ENCODE results near the gene LTBP2.

LTBP2 gene

DNA sequence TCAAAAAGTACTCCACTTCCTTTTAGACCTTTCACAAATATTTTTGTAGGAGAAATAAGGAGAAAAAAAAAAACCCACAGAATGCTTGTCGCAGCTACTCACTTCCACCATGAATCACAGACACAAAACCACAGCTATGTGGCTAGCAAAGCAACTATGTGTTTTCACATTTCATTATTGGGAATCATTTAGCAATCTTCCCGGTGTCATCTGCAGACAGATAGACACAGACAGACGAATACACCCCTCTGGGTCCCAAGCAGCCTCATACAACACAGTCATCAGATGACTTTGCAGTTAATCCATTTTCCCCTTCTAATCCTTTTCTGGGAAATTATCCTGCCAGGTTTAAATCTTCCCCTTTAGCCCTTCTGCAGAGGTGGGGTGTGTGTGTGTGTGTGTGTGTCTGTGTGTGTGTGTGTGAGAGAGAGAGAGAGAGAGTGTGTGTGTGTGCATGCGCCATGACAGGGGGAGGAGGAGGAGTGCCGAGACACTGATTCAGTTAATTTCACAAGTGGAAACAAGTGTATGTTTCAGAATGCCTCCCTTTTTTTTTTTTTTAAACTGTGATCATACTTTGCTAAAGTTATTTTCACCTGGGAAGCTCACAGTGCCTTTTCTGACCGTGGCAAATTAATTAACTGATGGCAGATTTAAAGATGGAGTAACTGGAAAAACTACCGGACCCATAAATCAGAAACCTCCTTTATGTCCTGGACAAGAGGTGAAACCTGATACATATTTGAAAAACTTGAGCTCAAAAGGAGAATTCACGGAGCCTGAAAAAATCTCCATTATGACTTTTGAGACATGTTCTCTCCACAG, 39.9 kb downstream of the LTBP2 start:
- peak; percentile 100 for DNase-seq (ENCODE audit: low read depth)
- TF ChIP-seq, protein P1, sequence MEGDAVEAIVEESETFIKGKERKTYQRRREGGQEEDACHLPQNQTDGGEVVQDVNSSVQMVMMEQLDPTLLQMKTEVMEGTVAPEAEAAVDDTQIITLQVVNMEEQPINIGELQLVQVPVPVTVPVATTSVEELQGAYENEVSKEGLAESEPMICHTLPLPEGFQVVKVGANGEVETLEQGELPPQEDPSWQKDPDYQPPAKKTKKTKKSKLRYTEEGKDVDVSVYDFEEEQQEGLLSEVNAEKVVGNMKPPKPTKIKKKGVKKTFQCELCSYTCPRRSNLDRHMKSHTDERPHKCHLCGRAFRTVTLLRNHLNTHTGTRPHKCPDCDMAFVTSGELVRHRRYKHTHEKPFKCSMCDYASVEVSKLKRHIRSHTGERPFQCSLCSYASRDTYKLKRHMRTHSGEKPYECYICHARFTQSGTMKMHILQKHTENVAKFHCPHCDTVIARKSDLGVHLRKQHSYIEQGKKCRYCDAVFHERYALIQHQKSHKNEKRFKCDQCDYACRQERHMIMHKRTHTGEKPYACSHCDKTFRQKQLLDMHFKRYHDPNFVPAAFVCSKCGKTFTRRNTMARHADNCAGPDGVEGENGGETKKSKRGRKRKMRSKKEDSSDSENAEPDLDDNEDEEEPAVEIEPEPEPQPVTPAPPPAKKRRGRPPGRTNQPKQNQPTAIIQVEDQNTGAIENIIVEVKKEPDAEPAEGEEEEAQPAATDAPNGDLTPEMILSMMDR (IDR thresholded peaks at IDR 0.05; ENCODE audit: control insufficient read depth, insufficient read depth, low read depth, low read length, missing control alignments): no peak
- H3K4me3 ChIP-seq (ENCODE audit: control insufficient read depth, low read depth, low read length): peak overlapping the region; percentile 11; the same call in 1 of the 2 replicates

DNA sequence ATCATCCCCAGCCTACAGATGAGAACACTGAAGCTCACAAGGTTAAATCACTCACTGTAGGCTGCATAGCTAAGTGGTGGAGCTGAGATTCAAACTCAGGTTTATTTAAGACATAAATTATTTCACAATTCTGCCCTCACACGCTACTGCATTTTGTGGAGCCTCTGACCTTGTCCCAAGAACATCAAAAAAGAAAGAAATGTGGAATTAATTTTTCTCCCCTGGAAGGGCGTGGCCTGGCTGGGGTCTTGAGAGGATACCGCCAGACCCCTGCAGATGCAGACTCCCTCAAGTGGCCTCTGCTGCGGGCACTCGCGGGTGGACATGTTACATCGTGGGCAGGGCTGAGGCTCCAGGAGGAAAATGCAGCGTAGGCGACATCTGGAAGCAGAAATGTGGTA, 40.6 kb downstream of the LTBP2 start:
- peak; percentile 57 for DNase-seq (ENCODE audit: low read depth)
- TF ChIP-seq, protein P1 (IDR thresholded peaks at IDR 0.05; ENCODE audit: control insufficient read depth, insufficient read depth, low read depth, low read length, missing control alignments): no peak
- H3K4me3 ChIP-seq (ENCODE audit: control insufficient read depth, low read depth, low read length): peak overlapping the region; percentile 7

DNA sequence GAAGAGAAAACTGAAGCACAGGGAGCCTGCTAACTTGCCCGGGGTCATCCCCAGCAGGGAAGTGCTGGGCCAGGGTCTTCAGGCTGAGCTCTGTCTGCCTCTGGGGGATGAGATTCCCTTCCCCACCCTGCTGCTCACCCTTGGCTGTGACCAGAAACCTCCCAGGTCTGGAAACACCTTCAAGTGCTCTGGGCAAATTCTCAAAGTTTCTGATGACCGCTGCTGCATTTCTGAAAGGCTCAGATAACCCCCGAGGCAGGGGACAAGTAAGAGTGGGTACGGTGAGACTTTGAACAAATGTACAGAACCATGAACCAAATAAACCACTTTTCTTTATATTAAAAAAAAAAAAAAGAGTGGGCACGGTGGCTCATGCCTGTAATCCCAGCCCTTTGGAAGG, 41.3 kb downstream of the LTBP2 start:
- no peak for DNase-seq (ENCODE audit: low read depth)
- TF ChIP-seq, protein P1 (IDR thresholded peaks at IDR 0.05; ENCODE audit: control insufficient read depth, insufficient read depth, low read depth, low read length, missing control alignments): no peak
- no peak overlapping the region for H3K4me3 ChIP-seq (ENCODE audit: control insufficient read depth, low read depth, low read length)

- TF ChIP-seq, protein P1 (IDR thresholded peaks at IDR 0.05; ENCODE audit: control insufficient read depth, insufficient read depth, low read depth, low read length, missing control alignments): no peak
- no peak for DNase-seq (ENCODE audit: low read depth)
- no peak overlapping the region for H3K4me3 ChIP-seq (ENCODE audit: control insufficient read depth, low read depth, low read length)
Measured at GRCh38 chr14:74569806-74570591, 42.0 kb downstream of the LTBP2 start.

DNA sequence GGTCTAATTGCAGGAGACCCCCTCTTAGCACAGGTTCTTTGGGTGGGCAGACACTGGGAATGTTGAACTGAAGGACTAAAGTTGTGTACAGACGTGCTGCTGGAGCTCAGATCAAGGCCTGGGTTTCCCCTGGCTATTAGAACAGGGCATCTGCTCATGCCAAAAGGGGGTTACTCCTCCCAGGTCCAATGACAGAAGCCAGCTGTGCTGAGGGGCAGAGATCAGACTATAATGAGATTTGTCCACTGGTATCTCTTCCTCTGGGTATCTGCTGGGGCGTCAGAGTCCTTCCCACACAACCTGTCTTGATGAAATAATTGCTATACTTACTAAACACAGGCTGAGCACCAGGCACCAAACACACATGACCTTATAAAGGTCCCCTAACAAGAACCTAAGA, 42.6 kb downstream of the LTBP2 start:
- TF ChIP-seq, protein P1 (IDR thresholded peaks at IDR 0.05; ENCODE audit: control insufficient read depth, insufficient read depth, low read depth, low read length, missing control alignments): no peak
- no peak overlapping the region for H3K4me3 ChIP-seq (ENCODE audit: control insufficient read depth, low read depth, low read length)
- DNase-seq (ENCODE audit: low read depth): no peak

DNA sequence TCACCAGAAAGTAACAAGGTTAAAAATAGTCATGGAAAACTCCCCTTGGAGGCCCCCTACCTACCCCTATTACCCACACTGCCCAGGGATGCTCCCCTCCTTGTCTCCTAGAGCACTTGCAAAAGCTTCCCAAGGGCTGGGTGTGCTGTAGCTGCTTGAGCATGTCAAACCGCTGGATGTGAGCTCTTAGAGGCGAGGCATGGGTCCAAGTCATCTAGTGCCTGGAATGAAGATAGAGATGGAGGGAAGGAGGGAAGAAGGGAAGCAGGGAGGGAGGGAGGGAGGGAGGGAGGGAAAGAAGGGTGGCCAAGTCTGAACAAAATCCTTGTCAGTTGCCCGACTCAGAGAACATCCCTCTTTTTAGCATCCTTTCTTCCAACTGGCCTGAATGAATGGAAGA, 43.1 kb downstream of the LTBP2 start:
- no peak for DNase-seq (ENCODE audit: low read depth)
- no peak overlapping the region for H3K4me3 ChIP-seq (ENCODE audit: control insufficient read depth, low read depth, low read length)
- TF ChIP-seq, protein P1 (IDR thresholded peaks at IDR 0.05; ENCODE audit: control insufficient read depth, insufficient read depth, low read depth, low read length, missing control alignments): no peak
